Measurements from ENCODE around the gene TMEM128. TPM values are rescaled to one million over a fixed set of nuclear protein-coding genes. Genes with fewer than 3 reads are reported as not detected.

Gene TMEM128
- total and polyA plus RNA-seq, 2 of the 13 experiments (the other 11 are each of a cell fraction or from before 2014, with no cell fraction given): 19.4 to 27.9 TPM

GRCh38 chr4:4202510-4202909 is 45.5 kb downstream of the TMEM128 start:
- 18% methylated on average over 4 of the region's 4 CpGs for WGBS (ENCODE audit: low lambda C conversion rate)
- no peak overlapping the region for H2AFZ ChIP-seq (ENCODE audit: low read length)
- no peaks in the 10 kb centered on the region for H3K36me3 ChIP-seq (replicated peaks in 1 of 2; ENCODE audit: control insufficient read depth in 1 of 2, insufficient read depth in 2 of 2, low read length in 2 of 2)
- no TSS peak for BruUV-seq (replicated peaks)
- intact Hi-C loops (cut with micrococcal nuclease; ENCODE audit: unreplicated experiment): no loop called here
- no peak for DNase-seq (ENCODE audit: low spot score)
- no peak overlapping the region for H3K9ac ChIP-seq (ENCODE audit: insufficient read depth, low read depth, low read length)
- H3K27me3 ChIP-seq (ENCODE audit: control insufficient read depth in 1 of 2, insufficient read depth in 2 of 2, low read length in 2 of 2): peaks cover 0 to 5% of the 10 kb centered on the region in 2 experiments
- CTCF ChIA-PET (ENCODE audit: low intra/inter-chr PET ratio, low total read pairs): no interaction called here
- peaks cover 9% of the 10 kb centered on the region for H3K4me1 ChIP-seq (ENCODE audit: insufficient read depth, low read length)
- FAIRE-seq: no peak
- POLR2A ChIA-PET: no interaction called here
- in situ Hi-C loops (cut with HindIII; ENCODE audit: extremely low pct_ligation_motif_present, low pct_unique_long_range_greater_than_20kb): no loop called here
- H3K79me2 ChIP-seq (ENCODE audit: insufficient read depth, low read length): no peaks in the 10 kb centered on the region
- H4K20me1 ChIP-seq (ENCODE audit: insufficient read depth, low read length): no peaks in the 10 kb centered on the region
- H3K4me2 ChIP-seq (ENCODE audit: low read depth, low read length): no peak overlapping the region
- H3K27ac ChIP-seq (ENCODE audit: extremely low read length, insufficient read depth, low read length): no peak overlapping the region
- ATAC-seq: no peak
- H3K4me3 ChIP-seq (replicated peaks in 1 of 3; ENCODE audit: insufficient read depth in 1 of 3, low read depth in 2 of 3, low read length in 3 of 3): no peak overlapping the region
- no peaks in the 10 kb centered on the region for H3K9me3 ChIP-seq (ENCODE audit: low read length)
- TF ChIP-seq SIN3B (IDR thresholded peaks at IDR 0.05; ENCODE audit: low read length) (no peak), HBP1 (CRISPR knock-in tag; IDR thresholded peaks at IDR 0.05; ENCODE audit: low read depth) (no peak), ZXDC (CRISPR knock-in tag; IDR thresholded peaks at IDR 0.05) (no peak), KLF9 (CRISPR knock-in tag; IDR thresholded peaks at IDR 0.05; ENCODE audit: low read depth) (no peak), ZFP62 (CRISPR knock-in tag; IDR thresholded peaks at IDR 0.05) (no peak), CEBPG (CRISPR knock-in tag; IDR thresholded peaks at IDR 0.05) (no peak), RAD51 (IDR thresholded peaks at IDR 0.05; ENCODE audit: borderline replicate concordance) (no peak), ZNF142 (CRISPR knock-in tag; IDR thresholded peaks at IDR 0.05) (no peak), AHR (CRISPR knock-in tag; IDR thresholded peaks at IDR 0.05) (no peak), JUND (CRISPR knock-in tag; IDR thresholded peaks at IDR 0.05) (no peak), ZFP36 (IDR thresholded peaks at IDR 0.05; ENCODE audit: borderline replicate concordance, low read depth, low read length, partially characterized antibody) (no peak), JUN (CRISPR knock-in tag; IDR thresholded peaks at IDR 0.05) (no peak), ETV6 (CRISPR knock-in tag; conservative IDR thresholded peaks at IDR 0.05) (no peak), ZNF414 (CRISPR knock-in tag; IDR thresholded peaks at IDR 0.05) (no peak), XBP1 (CRISPR knock-in tag; IDR thresholded peaks at IDR 0.05) (no peak)

All from HepG2 (cell line).